ENCODE results near the gene E2F2. TPM values are rescaled to one million over a fixed set of nuclear protein-coding genes. Genes with fewer than 3 reads are reported as not detected.

E2F2 gene
- total RNA-seq, 6 experiments from 2014 or later: 0.83 to 2.1 (median 1.9) TPM

DNA sequence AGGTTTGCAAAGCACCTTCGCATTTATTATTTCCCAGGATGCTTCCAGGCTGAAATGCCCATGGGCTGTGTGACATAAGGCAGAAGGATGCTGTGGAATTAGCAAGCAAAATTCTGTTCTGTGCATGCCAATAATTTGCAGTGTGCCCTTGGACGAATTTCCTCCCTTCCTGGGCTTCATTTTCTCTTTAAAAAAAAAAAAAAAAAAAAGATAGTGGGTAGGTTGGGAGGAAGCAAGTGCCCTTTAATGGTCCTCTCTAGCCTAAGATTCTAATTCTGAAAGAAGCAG is 30.7 kb upstream of the E2F2 start:
- peaks cover 76% of the 10 kb centered on the region for H3K4me1 Mint-ChIP-seq (ENCODE audit: low read depth)
- DNase-seq: peak; percentile 78

DNA sequence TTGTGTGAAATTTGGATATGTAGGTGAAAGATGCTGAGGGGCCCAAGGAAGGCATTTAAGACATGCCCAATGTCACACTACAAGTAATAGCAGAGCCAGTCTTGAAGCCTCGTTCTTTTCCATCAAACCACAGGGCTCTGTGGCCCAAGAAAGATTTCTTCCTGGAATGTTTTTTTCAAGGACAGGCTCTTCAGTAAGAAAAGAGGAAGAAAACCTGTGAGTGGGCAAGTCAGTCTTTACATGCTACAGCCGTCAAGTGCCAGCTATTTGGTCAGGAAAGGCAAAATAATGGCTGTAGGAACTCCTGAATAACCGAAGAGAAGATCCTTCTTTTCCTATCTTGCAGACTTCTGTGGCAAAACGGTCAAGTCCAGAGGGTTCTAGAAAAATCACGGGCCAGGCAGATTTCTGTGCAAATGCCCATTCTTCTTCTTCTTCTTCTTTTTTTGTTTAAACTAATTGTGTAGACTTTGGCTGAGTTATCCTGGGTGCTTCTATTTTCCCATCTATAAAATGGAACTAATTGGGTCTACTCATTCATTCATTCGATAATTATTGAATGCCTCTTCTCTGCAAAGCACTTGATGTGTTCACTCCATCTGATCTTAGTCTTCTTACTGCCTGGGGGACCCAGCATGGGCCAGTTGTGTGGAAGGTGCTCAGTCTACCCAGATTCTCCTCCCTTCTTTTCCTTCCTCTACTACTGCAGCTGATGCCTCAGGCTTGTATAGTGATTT is 30.2 kb upstream of the E2F2 start:
- H3K27ac Mint-ChIP-seq: peak overlapping the region; percentile 98
- peaks cover 8% of the 10 kb centered on the region for H3K9me3 Mint-ChIP-seq
- H3K4me3 Mint-ChIP-seq: peak overlapping the region; percentile 96
- peaks cover 33% of the 10 kb centered on the region for H3K27me3 Mint-ChIP-seq (ENCODE audit: insufficient read depth)
- peaks cover 29% of the 10 kb centered on the region for H3K36me3 Mint-ChIP-seq (ENCODE audit: low read depth)
- H3K4me1 Mint-ChIP-seq (ENCODE audit: low read depth): peaks cover 78% of the 10 kb centered on the region
- TF ChIP-seq, protein P1, sequence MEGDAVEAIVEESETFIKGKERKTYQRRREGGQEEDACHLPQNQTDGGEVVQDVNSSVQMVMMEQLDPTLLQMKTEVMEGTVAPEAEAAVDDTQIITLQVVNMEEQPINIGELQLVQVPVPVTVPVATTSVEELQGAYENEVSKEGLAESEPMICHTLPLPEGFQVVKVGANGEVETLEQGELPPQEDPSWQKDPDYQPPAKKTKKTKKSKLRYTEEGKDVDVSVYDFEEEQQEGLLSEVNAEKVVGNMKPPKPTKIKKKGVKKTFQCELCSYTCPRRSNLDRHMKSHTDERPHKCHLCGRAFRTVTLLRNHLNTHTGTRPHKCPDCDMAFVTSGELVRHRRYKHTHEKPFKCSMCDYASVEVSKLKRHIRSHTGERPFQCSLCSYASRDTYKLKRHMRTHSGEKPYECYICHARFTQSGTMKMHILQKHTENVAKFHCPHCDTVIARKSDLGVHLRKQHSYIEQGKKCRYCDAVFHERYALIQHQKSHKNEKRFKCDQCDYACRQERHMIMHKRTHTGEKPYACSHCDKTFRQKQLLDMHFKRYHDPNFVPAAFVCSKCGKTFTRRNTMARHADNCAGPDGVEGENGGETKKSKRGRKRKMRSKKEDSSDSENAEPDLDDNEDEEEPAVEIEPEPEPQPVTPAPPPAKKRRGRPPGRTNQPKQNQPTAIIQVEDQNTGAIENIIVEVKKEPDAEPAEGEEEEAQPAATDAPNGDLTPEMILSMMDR (IDR thresholded peaks at IDR 0.05): no peak
- no peak for DNase-seq

More for the DNA sequence above, 30.7 kb upstream of the E2F2 start:
- H3K27me3 Mint-ChIP-seq (ENCODE audit: insufficient read depth): peaks cover 27% of the 10 kb centered on the region
- H3K36me3 Mint-ChIP-seq (ENCODE audit: low read depth): peaks cover 25% of the 10 kb centered on the region
- H3K27ac Mint-ChIP-seq: peak overlapping the region; percentile 98
- H3K4me3 Mint-ChIP-seq: peak overlapping the region; percentile 96
- TF ChIP-seq, protein P1 (IDR thresholded peaks at IDR 0.05): no peak
- peaks cover 8% of the 10 kb centered on the region for H3K9me3 Mint-ChIP-seq

- peaks cover 29% of the 10 kb centered on the region for H3K36me3 Mint-ChIP-seq (ENCODE audit: low read depth)
- TF ChIP-seq, protein P1 (IDR thresholded peaks at IDR 0.05): no peak
- peak overlapping the region; percentile 96 for H3K4me3 Mint-ChIP-seq
- H3K27me3 Mint-ChIP-seq (ENCODE audit: insufficient read depth): peaks cover 43% of the 10 kb centered on the region
- peaks cover 16% of the 10 kb centered on the region for H3K9me3 Mint-ChIP-seq
- peak overlapping the region; percentile 98 for H3K27ac Mint-ChIP-seq
- DNase-seq: no peak
- H3K4me1 Mint-ChIP-seq (ENCODE audit: low read depth): peaks cover 78% of the 10 kb centered on the region
These were observed 29.1 kb upstream of the E2F2 start for GRCh38 chr1:23559985-23560741.

GRCh38 chr1:23559136-23559984 is 28.3 kb upstream of the E2F2 start, which contains the start of gene ID3:
Gene ID3 (minus strand): TSS chr1:23559501. CDS start chr1:23559426, 75 bp downstream.
- Mint-ChIP-seq H3K27me3 (ENCODE audit: insufficient read depth) (peaks cover 48% of the 10 kb centered on the region), H3K4me1 (ENCODE audit: low read depth) (peaks cover 75% of the 10 kb centered on the region), H3K4me3 (peak within 1 kb of the TSS; percentile 96), H3K27ac (peak within 1 kb of the TSS; percentile 98), H3K9me3 (peaks cover 20% of the 10 kb centered on the region), H3K36me3 (ENCODE audit: low read depth) (peaks cover 29% of the 10 kb centered on the region)
- peak; percentile 99 for DNase-seq
- TF ChIP-seq, protein P1 (IDR thresholded peaks at IDR 0.05): no peak

DNA sequence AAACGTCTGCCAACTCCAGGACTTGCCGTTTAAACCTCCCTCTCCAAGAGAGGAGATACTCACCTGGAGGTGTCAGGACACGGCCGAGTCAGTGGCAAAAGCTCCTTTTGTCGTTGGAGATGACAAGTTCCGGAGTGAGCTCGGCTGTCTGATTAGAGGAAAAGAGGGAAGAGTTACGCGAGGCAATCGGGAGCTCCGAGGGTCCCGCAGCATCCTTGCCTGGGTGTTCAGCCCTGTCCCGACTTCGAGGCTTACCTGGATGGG is 27.8 kb upstream of the E2F2 start:
- H3K4me1 Mint-ChIP-seq (ENCODE audit: low read depth): peaks cover 75% of the 10 kb centered on the region
- peaks cover 26% of the 10 kb centered on the region for H3K9me3 Mint-ChIP-seq
- H3K36me3 Mint-ChIP-seq (ENCODE audit: low read depth): peaks cover 29% of the 10 kb centered on the region
- no peak for DNase-seq
- H3K27me3 Mint-ChIP-seq (ENCODE audit: insufficient read depth): peaks cover 54% of the 10 kb centered on the region
- H3K27ac Mint-ChIP-seq: peak overlapping the region; percentile 98
- H3K4me3 Mint-ChIP-seq: peak overlapping the region; percentile 96
- TF ChIP-seq, protein P1 (IDR thresholded peaks at IDR 0.05): no peak

Data from HFFc6 (cell line).